ENCODE results near the gene ATPAF2. TPM values are rescaled to one million over a fixed set of nuclear protein-coding genes. Genes with fewer than 3 reads are reported as not detected.
A peak's percentile ranks its signal among the peaks of the same experiment; 100 is the strongest.

ATPAF2 gene
- total and polyA plus RNA-seq, 8 donors = 5.4 to 250 (median 19.1) TPM

GRCh38 chr17:18043491-18043890 is 4.5 kb upstream of the ATPAF2 start:
- Histone ChIP-seq H3K27ac (no peak overlapping the region), H3K36me3 (peaks cover 4 to 32% (median 29%) of the 10 kb centered on the region in 4 donors), H3K4me3 (no peak overlapping the region), H3K9me3 (no peaks in the 10 kb centered on the region), H3K27me3 (no peaks in the 10 kb centered on the region), H3K4me1 (peaks cover 14 to 34% (median 25%) of the 10 kb centered on the region in 4 donors)
- intact Hi-C loops (cut with DNase I; ENCODE audit: low total_unique reads) = no loop called here
- no peak for TF ChIP-seq POLR2A (IDR thresholded peaks at IDR 0.05)
- TF ChIP-seq EP300 (IDR thresholded peaks at IDR 0.05) = no peak
- no peak for TF ChIP-seq POLR2AphosphoS5 (IDR thresholded peaks at IDR 0.05)
- no peak for TF ChIP-seq CTCF (IDR thresholded peaks at IDR 0.05)
- WGBS, 5 donors = 23 to 67% (median 48%) methylated on average over 1 of the region's 1 CpG
- peak in 1 of 2 donors; percentile 43 for DNase-seq

GRCh38 chr17:18042983-18043382 is 4.0 kb upstream of the ATPAF2 start:
- TF ChIP-seq POLR2AphosphoS5 (IDR thresholded peaks at IDR 0.05) = no peak
- no peak for TF ChIP-seq POLR2A (IDR thresholded peaks at IDR 0.05)
- TF ChIP-seq EP300 (IDR thresholded peaks at IDR 0.05) = no peak
- TF ChIP-seq CTCF (IDR thresholded peaks at IDR 0.05) = no peak
- H3K27ac ChIP-seq = no peak overlapping the region
- 49 to 66% (median 59%) methylated on average over 8 of the region's 8 CpGs for WGBS, 5 donors

GRCh38 chr17:18041776-18042175 is 2.8 kb upstream of the ATPAF2 start:
- TF ChIP-seq CTCF (IDR thresholded peaks at IDR 0.05) (no peak), POLR2A (IDR thresholded peaks at IDR 0.05) (no peak), EP300 (IDR thresholded peaks at IDR 0.05) (no peak), POLR2AphosphoS5 (IDR thresholded peaks at IDR 0.05) (no peak)
- peaks cover 27 to 51% (median 41%) of the 10 kb centered on the region in 4 donors for H3K4me1 ChIP-seq

More at GRCh38 chr17:18042983-18043382, 4.0 kb upstream of the ATPAF2 start:
- Histone ChIP-seq H3K27me3 (no peaks in the 10 kb centered on the region), H3K4me1 (peaks cover 19 to 39% (median 30%) of the 10 kb centered on the region in 4 donors), H3K4me3 (no peak overlapping the region), H3K36me3 (peaks cover 4 to 29% (median 27%) of the 10 kb centered on the region in 4 donors), H3K9me3 (no peaks in the 10 kb centered on the region)
- DNase-seq = no peak
- intact Hi-C loops (cut with DNase I; ENCODE audit: low total_unique reads) = no loop called here

GRCh38 chr17:18040261-18040858 is 1.4 kb upstream of the ATPAF2 start:
- intact Hi-C loops (cut with DNase I; ENCODE audit: low total_unique reads) = no loop called here
- Histone ChIP-seq H3K4me1 (peaks cover 27 to 65% (median 52%) of the 10 kb centered on the region in 4 donors), H3K9me3 (no peaks in the 10 kb centered on the region), H3K27ac (peak overlapping the region in 4 of 5 donors; percentile 70 to 89 (median 86)), H3K4me3 (peak overlapping the region; percentile 81 to 100 (median 96)), H3K36me3 (peaks cover 0 to 8% (median 3%) of the 10 kb centered on the region in 4 donors), H3K27me3 (no peaks in the 10 kb centered on the region)
- TF ChIP-seq POLR2AphosphoS5 (IDR thresholded peaks at IDR 0.05) (no peak), CTCF (IDR thresholded peaks at IDR 0.05) (no peak), EP300 (IDR thresholded peaks at IDR 0.05) (no peak), POLR2A (IDR thresholded peaks at IDR 0.05) (no peak)
- DNase-seq = peak in 1 of 2 donors; percentile 27
- 15 to 24% (median 22%) methylated on average over 6 of the region's 6 CpGs for WGBS, 5 donors

More at GRCh38 chr17:18041776-18042175, 2.8 kb upstream of the ATPAF2 start:
- no peak overlapping the region for H3K4me3 ChIP-seq
- H3K27ac ChIP-seq = no peak overlapping the region
- H3K27me3 ChIP-seq = no peaks in the 10 kb centered on the region
- DNase-seq = no peak
- WGBS, 5 donors = 33 to 58% (median 42%) methylated on average over 1 of the region's 1 CpG
- no peaks in the 10 kb centered on the region for H3K9me3 ChIP-seq
- intact Hi-C loops (cut with DNase I; ENCODE audit: low total_unique reads) = no loop called here
- H3K36me3 ChIP-seq = peaks cover 0 to 19% (median 17%) of the 10 kb centered on the region in 4 donors
